Measurements from ENCODE around the gene ABHD16B.

DNA sequence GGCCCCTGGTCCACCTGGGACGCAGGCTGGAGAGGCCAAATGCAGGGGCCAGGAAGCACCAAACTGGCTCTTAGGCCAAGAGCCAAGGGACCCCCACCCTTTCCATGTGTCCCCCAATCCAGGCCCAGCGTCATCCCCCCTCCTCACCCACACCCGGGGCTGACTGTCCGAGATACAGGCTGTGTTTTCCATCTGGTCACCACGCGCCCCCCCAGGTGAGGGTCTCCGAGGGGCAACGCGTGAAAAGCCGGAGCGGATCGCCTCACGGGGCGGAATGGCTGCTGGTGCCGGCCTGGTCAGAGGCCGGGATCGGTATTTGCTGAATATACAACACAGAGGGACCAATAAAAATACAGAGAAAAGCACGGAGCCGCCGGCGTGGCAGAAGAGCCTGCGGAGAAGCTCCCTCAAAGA is 5.2 kb upstream of the ABHD16B start:
- TF ChIP-seq, protein P1, sequence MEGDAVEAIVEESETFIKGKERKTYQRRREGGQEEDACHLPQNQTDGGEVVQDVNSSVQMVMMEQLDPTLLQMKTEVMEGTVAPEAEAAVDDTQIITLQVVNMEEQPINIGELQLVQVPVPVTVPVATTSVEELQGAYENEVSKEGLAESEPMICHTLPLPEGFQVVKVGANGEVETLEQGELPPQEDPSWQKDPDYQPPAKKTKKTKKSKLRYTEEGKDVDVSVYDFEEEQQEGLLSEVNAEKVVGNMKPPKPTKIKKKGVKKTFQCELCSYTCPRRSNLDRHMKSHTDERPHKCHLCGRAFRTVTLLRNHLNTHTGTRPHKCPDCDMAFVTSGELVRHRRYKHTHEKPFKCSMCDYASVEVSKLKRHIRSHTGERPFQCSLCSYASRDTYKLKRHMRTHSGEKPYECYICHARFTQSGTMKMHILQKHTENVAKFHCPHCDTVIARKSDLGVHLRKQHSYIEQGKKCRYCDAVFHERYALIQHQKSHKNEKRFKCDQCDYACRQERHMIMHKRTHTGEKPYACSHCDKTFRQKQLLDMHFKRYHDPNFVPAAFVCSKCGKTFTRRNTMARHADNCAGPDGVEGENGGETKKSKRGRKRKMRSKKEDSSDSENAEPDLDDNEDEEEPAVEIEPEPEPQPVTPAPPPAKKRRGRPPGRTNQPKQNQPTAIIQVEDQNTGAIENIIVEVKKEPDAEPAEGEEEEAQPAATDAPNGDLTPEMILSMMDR (conservative IDR thresholded peaks at IDR 0.05 in 1 of 2, IDR thresholded peaks at IDR 0.05 in 1 of 2; ENCODE audit: extremely low read depth in 1 of 2, insufficient read depth in 1 of 2, low read depth in 1 of 2, low read length in 2 of 2), result no peak
- TF ChIP-seq EZH2 (IDR thresholded peaks at IDR 0.05; ENCODE audit: borderline replicate concordance, low read length), result no peak
